ENCODE results near the gene WNK2. TPM values are rescaled to one million over a fixed set of nuclear protein-coding genes. Genes with fewer than 3 reads are reported as not detected.

The WNK2 gene
- total and polyA plus RNA-seq, 7 donors = 8.1 to 58.8 (median 35.5) TPM

- intact Hi-C loops (cut with DNase I) = loop anchor here in 1 of 2 donors (2.0 to 5.0 kb wide), 2 partner anchors 143 to 191 kb away; no protein-coding TSS in a partner anchor
- H3K27ac ChIP-seq = no peak overlapping the region
- no peaks in the 10 kb centered on the region for H3K27me3 ChIP-seq (ENCODE audit: insufficient read depth in 3 of 3, low read length in 2 of 3)
- H3K4me1 ChIP-seq = peaks cover 41% of the 10 kb centered on the region
- WGBS, 3 donors = 80 to 87% (median 82%) methylated on average over 11 of the region's 11 CpGs
- H3K36me3 ChIP-seq (ENCODE audit: insufficient read depth in 1 of 2, low read depth in 1 of 2) = no peaks in the 10 kb centered on the region
- ATAC-seq (no peak), DNase-seq (peak in 1 of 2 donors; percentile 1)
- no peaks in the 10 kb centered on the region for H3K9me3 ChIP-seq
- TF ChIP-seq CTCF (IDR thresholded peaks at IDR 0.05) = no peak
- H3K4me3 ChIP-seq = no peak overlapping the region
Measured at GRCh38 chr9:93303258-93303771, 119.4 kb downstream of the WNK2 start.

- H3K4me3 ChIP-seq = no peak overlapping the region
- no peaks in the 10 kb centered on the region for H3K9me3 ChIP-seq
- no peaks in the 10 kb centered on the region for H3K27me3 ChIP-seq (ENCODE audit: insufficient read depth in 3 of 3, low read length in 2 of 3)
- WGBS, 3 donors = 80 to 86% (median 84%) methylated on average over 19 of the region's 19 CpGs
- intact Hi-C loops (cut with DNase I) = loop anchor here (2.0 to 5.0 kb wide), 3 partner anchors 143 to 195 kb away; no protein-coding TSS in a partner anchor
- peak overlapping the region; percentile 60 for H3K27ac ChIP-seq
- no peak for TF ChIP-seq CTCF (IDR thresholded peaks at IDR 0.05)
- no peaks in the 10 kb centered on the region for H3K36me3 ChIP-seq (ENCODE audit: insufficient read depth in 1 of 2, low read depth in 1 of 2)
- peaks cover 35% of the 10 kb centered on the region for H3K4me1 ChIP-seq
- no peak for ATAC-seq
- DNase-seq = peak in 1 of 2 donors; percentile 2
Measured at GRCh38 chr9:93303806-93304573, 120.1 kb downstream of the WNK2 start.

GRCh38 chr9:93304574-93305496 is 120.9 kb downstream of the WNK2 start:
- no peaks in the 10 kb centered on the region for H3K36me3 ChIP-seq (ENCODE audit: insufficient read depth in 1 of 2, low read depth in 1 of 2)
- H3K4me3 ChIP-seq = no peak overlapping the region
- intact Hi-C loops (cut with DNase I) = loop anchor here (1.0 to 5.0 kb wide), 3 partner anchors 145 to 196 kb away; no protein-coding TSS in a partner anchor
- WGBS, 3 donors = 25 to 45% (median 26%) methylated on average over 17 of the region's 17 CpGs
- peak; percentile 66 for TF ChIP-seq CTCF (IDR thresholded peaks at IDR 0.05)
- no peaks in the 10 kb centered on the region for H3K9me3 ChIP-seq
- peak; percentile 61 to 87 for DNase-seq
- peaks cover 35% of the 10 kb centered on the region for H3K4me1 ChIP-seq
- H3K27me3 ChIP-seq (ENCODE audit: insufficient read depth in 3 of 3, low read length in 2 of 3) = no peaks in the 10 kb centered on the region
- ATAC-seq = peak; percentile 82 to 86 (median 84)
- H3K27ac ChIP-seq = peak overlapping the region; percentile 60

- TF ChIP-seq CTCF (IDR thresholded peaks at IDR 0.05) = no peak
- Histone ChIP-seq H3K27me3 (ENCODE audit: insufficient read depth in 3 of 3, low read length in 2 of 3) (no peaks in the 10 kb centered on the region), H3K4me1 (peaks cover 31% of the 10 kb centered on the region), H3K36me3 (ENCODE audit: insufficient read depth in 1 of 2, low read depth in 1 of 2) (no peaks in the 10 kb centered on the region), H3K9me3 (no peaks in the 10 kb centered on the region), H3K27ac (peak overlapping the region; percentile 60), H3K4me3 (peak overlapping the region; percentile 20)
- ATAC-seq = peak; percentile 54 to 76 (median 66)
- intact Hi-C loops (cut with DNase I) = loop anchor here in 1 of 2 donors (1.0 to 2.0 kb wide), 2 partner anchors 145 to 197 kb away; no protein-coding TSS in a partner anchor
- WGBS, 3 donors = 22 to 28% (median 22%) methylated on average over 14 to 15 of the region's 15 CpGs
- peak; percentile 36 to 81 for DNase-seq
Measured at GRCh38 chr9:93305497-93306020, 121.6 kb downstream of the WNK2 start.

All from psoas muscle (tissue), 8 donors.